ENCODE results near the gene OR6Q1.

DNA sequence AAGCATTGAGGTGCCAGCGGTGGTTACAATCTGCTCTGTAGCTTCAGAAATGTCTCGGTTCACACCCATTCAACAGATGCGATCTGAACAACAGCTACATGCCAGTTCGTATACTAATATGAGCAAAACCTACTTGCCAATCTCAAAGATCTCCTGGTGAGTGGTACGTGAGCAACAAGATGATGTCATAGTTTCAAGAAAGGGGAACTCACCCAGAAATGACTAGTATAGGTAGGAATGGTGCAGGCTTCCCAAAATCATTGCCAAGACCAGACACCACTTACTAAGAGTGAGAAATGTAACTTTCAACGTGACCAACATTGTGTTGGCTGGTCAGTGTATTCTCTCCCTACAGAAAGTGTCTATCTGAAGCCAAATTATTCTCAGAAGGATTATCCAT lies 31.1 kb downstream of the OR6Q1 start:
- TF ChIP-seq POLR2A (IDR thresholded peaks at IDR 0.05; ENCODE audit: low read depth, low read length) (no peak), POLR2AphosphoS5 (IDR thresholded peaks at IDR 0.05; ENCODE audit: low read depth, low read length) (no peak), POU2F2 (IDR thresholded peaks at IDR 0.05; ENCODE audit: low read depth, low read length) (no peak), TAF1 (IDR thresholded peaks at IDR 0.05; ENCODE audit: low read depth, low read length) (no peak), PAX5 (IDR thresholded peaks at IDR 0.05; ENCODE audit: insufficient read depth, low read length, severe bottlenecking) (no peak)
